Measurements from ENCODE around the gene CPNE5.

- TF ChIP-seq REST (IDR thresholded peaks at IDR 0.05; ENCODE audit: insufficient read depth in 1 of 2, low read depth in 2 of 2, low read length in 2 of 2) (no peak), POLR2AphosphoS5 (IDR thresholded peaks at IDR 0.05; ENCODE audit: low read depth, low read length) (no peak)
Measured at GRCh38 chr6:36820700-36821580, 18.3 kb downstream of the CPNE5 start.

Data from PFSK-1 (cell line).